HG02981 (cell line): ENCODE measurements around the gene PRR7.

Experiments
- ATAC-seq: cut with Tn5 transposase; IDR thresholded peaks from one replicate; pipeline ENCODE4 v1.9.1; 2021; ENCODE audit warnings: mild to moderate bottlenecking, moderate library complexity; ENCODE audit not compliant: unreplicated experiment

PRR7 gene

GRCh38 chr5:177496727-177497291, 50.2 kb downstream of the PRR7 start:
- no peak for ATAC-seq

- ATAC-seq: peak; percentile 69
Measured at GRCh38 chr5:177497292-177498012, 50.8 kb downstream of the PRR7 start, which contains the start of gene PDLIM7. Gene PDLIM7, minus strand, starts transcription at chr5:177497604. Its CDS starts 1,092 bp downstream, at chr5:177496512.

- ATAC-seq: peak; percentile 6
Measured at GRCh38 chr5:177498013-177498787, 51.6 kb downstream of the PRR7 start.

- ATAC-seq: no peak
Measured at GRCh38 chr5:177499842-177500241, 53.2 kb downstream of the PRR7 start.

- ATAC-seq: no peak
Measured at GRCh38 chr5:177500685-177501522, 54.3 kb downstream of the PRR7 start.

- no peak for ATAC-seq
Measured at GRCh38 chr5:177501874-177502678, 55.5 kb downstream of the PRR7 start.

- no peak for ATAC-seq
Measured at GRCh38 chr5:177502886-177503285, 56.3 kb downstream of the PRR7 start.

- ATAC-seq: no peak
Measured at GRCh38 chr5:177503351-177504085, 56.9 kb downstream of the PRR7 start.

GRCh38 chr5:177504086-177505056, 57.8 kb downstream of the PRR7 start:
- ATAC-seq: no peak

- ATAC-seq: no peak
Measured at GRCh38 chr5:177505075-177505474, 58.5 kb downstream of the PRR7 start.
